Subcutaneous adipose tissue (tissue), 4 donors: Measurements from ENCODE around the gene PTK7. TPM values are rescaled to one million over a fixed set of nuclear protein-coding genes. Genes with fewer than 3 reads are reported as not detected.

ENCODE experiments used
- CTCF ChIP-seq: fragments of 450-650 bp; IDR thresholded peaks from one replicate; pipeline ENCODE4 v1.5.1; 2016; ENCODE audit warnings: low read depth, mild to moderate bottlenecking, control low read depth, antibody characterized with exemption, moderate library complexity
- total RNA-seq, 4 donors: library from RNA; depleted of rRNA; stranded (reverse); fragments of >200 nt; gene quantifications; one replicate each; pipeline ENCODE4 v1.1.0, GENCODE V29; 2016

The PTK7 gene
- total RNA-seq, 4 donors from 2014 or later = 1.8 to 11.4 (median 3.6) TPM

- no peak for TF ChIP-seq CTCF
These were observed 70.1 kb downstream of the PTK7 start for GRCh38 chr6:43146261-43146660.

GRCh38 chr6:43146709-43147688, 70.9 kb downstream of the PTK7 start:
- TF ChIP-seq CTCF = no peak

GRCh38 chr6:43147691-43148477, 71.8 kb downstream of the PTK7 start:
- TF ChIP-seq CTCF = no peak

GRCh38 chr6:43149265-43149664, 73.2 kb downstream of the PTK7 start:
- TF ChIP-seq CTCF = no peak

- TF ChIP-seq CTCF = no peak
These were observed 74.1 kb downstream of the PTK7 start for GRCh38 chr6:43150051-43150751.

- TF ChIP-seq CTCF = no peak
These were observed 83.5 kb downstream of the PTK7 start for GRCh38 chr6:43159599-43159998.
